ENCODE results near the gene WAPL.
"Not testable (repeated sequence)": the region's sequence is repeated elsewhere in the genome, so short reads cannot be mapped to it uniquely, and the experiment has no call there.

DNA sequence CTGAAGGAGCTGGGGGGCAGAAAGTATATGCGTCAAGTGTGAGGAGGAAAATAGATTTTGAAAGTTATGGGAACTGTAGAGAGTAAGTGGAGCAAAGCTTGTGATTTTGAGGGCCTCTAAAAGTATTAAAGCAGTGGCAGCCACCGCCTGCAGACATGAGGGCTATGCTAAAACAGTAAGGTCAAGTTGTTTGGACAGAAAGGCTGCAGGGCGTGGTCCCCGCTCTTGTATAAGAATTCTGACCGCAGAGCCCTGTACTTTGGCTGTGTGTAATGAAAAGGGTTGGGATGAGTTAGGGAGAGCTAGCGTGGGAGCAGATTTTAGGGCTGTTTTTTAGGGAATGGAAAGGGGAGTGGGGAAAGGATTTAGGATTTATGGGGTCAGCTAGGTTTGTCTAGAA is 41.7 kb upstream of the WAPL start:
- TF ChIP-seq, protein P1, sequence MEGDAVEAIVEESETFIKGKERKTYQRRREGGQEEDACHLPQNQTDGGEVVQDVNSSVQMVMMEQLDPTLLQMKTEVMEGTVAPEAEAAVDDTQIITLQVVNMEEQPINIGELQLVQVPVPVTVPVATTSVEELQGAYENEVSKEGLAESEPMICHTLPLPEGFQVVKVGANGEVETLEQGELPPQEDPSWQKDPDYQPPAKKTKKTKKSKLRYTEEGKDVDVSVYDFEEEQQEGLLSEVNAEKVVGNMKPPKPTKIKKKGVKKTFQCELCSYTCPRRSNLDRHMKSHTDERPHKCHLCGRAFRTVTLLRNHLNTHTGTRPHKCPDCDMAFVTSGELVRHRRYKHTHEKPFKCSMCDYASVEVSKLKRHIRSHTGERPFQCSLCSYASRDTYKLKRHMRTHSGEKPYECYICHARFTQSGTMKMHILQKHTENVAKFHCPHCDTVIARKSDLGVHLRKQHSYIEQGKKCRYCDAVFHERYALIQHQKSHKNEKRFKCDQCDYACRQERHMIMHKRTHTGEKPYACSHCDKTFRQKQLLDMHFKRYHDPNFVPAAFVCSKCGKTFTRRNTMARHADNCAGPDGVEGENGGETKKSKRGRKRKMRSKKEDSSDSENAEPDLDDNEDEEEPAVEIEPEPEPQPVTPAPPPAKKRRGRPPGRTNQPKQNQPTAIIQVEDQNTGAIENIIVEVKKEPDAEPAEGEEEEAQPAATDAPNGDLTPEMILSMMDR (IDR thresholded peaks at IDR 0.05) = not testable (repeated sequence)
- not testable (repeated sequence) for TF ChIP-seq EZH2 (IDR thresholded peaks at IDR 0.05; ENCODE audit: borderline replicate concordance, insufficient read depth, low read depth, low read length, poor library complexity, severe bottlenecking)
